OCI-LY7 (cell line): ENCODE data around the gene RIIAD1.

Experiments used
- CTCF ChIP-seq: fragments of 200-600 bp; sonication (generic); conservative IDR thresholded peaks from 2 replicates; pipeline ENCODE4 v1.5.1; 2014; ENCODE audit warnings: mild to moderate bottlenecking, antibody characterized with exemption, low read length, moderate library complexity, mixed read lengths
- EZH2phosphoT487 ChIP-seq: fragments of 200-600 bp; sonication (generic); IDR thresholded peaks from 2 replicates; pipeline ENCODE4 v1.6.1; 2018; ENCODE audit warnings: low read depth, borderline replicate concordance, mild to moderate bottlenecking, mixed run types, antibody characterized with exemption, low read length, moderate library complexity, mixed read lengths

- TF ChIP-seq EZH2phosphoT487 = no peak
- no peak for TF ChIP-seq CTCF
These were observed 42.7 kb downstream of the RIIAD1 start for GRCh38 chr1:151763990-151764389.
